ENCODE measurements around the gene TCF23. TPM values are rescaled to one million over a fixed set of nuclear protein-coding genes. Genes with fewer than 3 reads are reported as not detected.

TCF23 gene
- total RNA-seq, 1 donor from 2014 or later = not detected

- DNase-seq = no peak
- Mint-ChIP-seq H3K36me3 (ENCODE audit: unreplicated experiment) (no peaks in the 10 kb centered on the region), H3K27ac (ENCODE audit: unreplicated experiment) (no peak overlapping the region), H3K27me3 (ENCODE audit: unreplicated experiment) (peaks cover 12% of the 10 kb centered on the region), H3K4me1 (ENCODE audit: low read depth, unreplicated experiment) (peaks cover 8% of the 10 kb centered on the region), H3K4me3 (ENCODE audit: unreplicated experiment) (no peak overlapping the region), H3K9me3 (ENCODE audit: unreplicated experiment) (peaks cover 5% of the 10 kb centered on the region)
- TF ChIP-seq CTCF (IDR thresholded peaks at IDR 0.05; ENCODE audit: partially characterized antibody, unreplicated experiment) = no peak
Measured at GRCh38 chr2:27130396-27130795, 18.4 kb upstream of the TCF23 start.

- DNase-seq = no peak
- Mint-ChIP-seq H3K36me3 (ENCODE audit: unreplicated experiment) (no peaks in the 10 kb centered on the region), H3K4me1 (ENCODE audit: low read depth, unreplicated experiment) (peaks cover 8% of the 10 kb centered on the region), H3K27me3 (ENCODE audit: unreplicated experiment) (peaks cover 15% of the 10 kb centered on the region), H3K9me3 (ENCODE audit: unreplicated experiment) (peaks cover 8% of the 10 kb centered on the region), H3K4me3 (ENCODE audit: unreplicated experiment) (no peak overlapping the region), H3K27ac (ENCODE audit: unreplicated experiment) (no peak overlapping the region)
- no peak for TF ChIP-seq CTCF (IDR thresholded peaks at IDR 0.05; ENCODE audit: partially characterized antibody, unreplicated experiment)
Measured at GRCh38 chr2:27131429-27131828, 17.4 kb upstream of the TCF23 start.

GRCh38 chr2:27133195-27133875 is 15.5 kb upstream of the TCF23 start:
- no peak overlapping the region for H3K27ac Mint-ChIP-seq (ENCODE audit: unreplicated experiment)

GRCh38 chr2:27133905-27134780 is 14.7 kb upstream of the TCF23 start, which contains the start of gene PREB:
Gene PREB, minus strand, starts transcription at chr2:27134636. Its CDS starts 215 bp downstream, at chr2:27134421.
- H3K9me3 Mint-ChIP-seq (ENCODE audit: unreplicated experiment) = peaks cover 8% of the 10 kb centered on the region
- H3K27ac Mint-ChIP-seq (ENCODE audit: unreplicated experiment) = peak within 1 kb of the TSS; percentile 65
- no peak for TF ChIP-seq CTCF (IDR thresholded peaks at IDR 0.05; ENCODE audit: partially characterized antibody, unreplicated experiment)

More at GRCh38 chr2:27133195-27133875, 15.5 kb upstream of the TCF23 start:
- H3K9me3 Mint-ChIP-seq (ENCODE audit: unreplicated experiment) = peaks cover 8% of the 10 kb centered on the region
- H3K4me3 Mint-ChIP-seq (ENCODE audit: unreplicated experiment) = peak overlapping the region; percentile 90
- H3K27me3 Mint-ChIP-seq (ENCODE audit: unreplicated experiment) = peaks cover 15% of the 10 kb centered on the region
- no peak for DNase-seq
- H3K4me1 Mint-ChIP-seq (ENCODE audit: low read depth, unreplicated experiment) = peaks cover 8% of the 10 kb centered on the region
- H3K36me3 Mint-ChIP-seq (ENCODE audit: unreplicated experiment) = no peaks in the 10 kb centered on the region
- no peak for TF ChIP-seq CTCF (IDR thresholded peaks at IDR 0.05; ENCODE audit: partially characterized antibody, unreplicated experiment)

More at GRCh38 chr2:27133905-27134780, 14.7 kb upstream of the TCF23 start, which contains the start of gene PREB:
- peak; percentile 100 for DNase-seq
- H3K27me3 Mint-ChIP-seq (ENCODE audit: unreplicated experiment) = peaks cover 16% of the 10 kb centered on the region
- no peaks in the 10 kb centered on the region for H3K36me3 Mint-ChIP-seq (ENCODE audit: unreplicated experiment)
- H3K4me3 Mint-ChIP-seq (ENCODE audit: unreplicated experiment) = peak within 1 kb of the TSS; percentile 90
- peaks cover 8% of the 10 kb centered on the region for H3K4me1 Mint-ChIP-seq (ENCODE audit: low read depth, unreplicated experiment)
